ENCODE measurements around the gene ABHD13. TPM values are rescaled to one million over a fixed set of nuclear protein-coding genes. Genes with fewer than 3 reads are reported as not detected.

Gene ABHD13
- total RNA-seq, 2 donors from 2014 or later = 8.0 to 10.2 TPM

DNA sequence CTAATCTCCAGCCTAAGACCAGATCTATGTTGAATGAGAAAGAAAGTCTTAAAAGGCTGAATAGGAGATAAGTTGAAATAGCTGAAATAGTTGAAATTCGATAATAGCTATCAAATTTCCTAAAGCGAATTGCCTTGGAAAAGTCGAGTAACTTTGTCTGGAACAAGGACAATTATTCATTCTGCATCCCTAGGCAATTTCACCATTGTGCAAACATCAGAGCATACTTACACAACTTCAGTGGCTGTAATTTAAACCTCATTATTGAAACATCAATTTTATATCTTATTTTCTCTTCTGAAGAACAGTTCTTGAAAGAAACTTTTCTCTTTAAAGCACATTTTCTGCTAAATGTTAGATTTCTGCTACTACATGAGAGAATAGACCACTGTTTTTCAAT, 64.9 kb downstream of the ABHD13 start:
- H3K27me3 Mint-ChIP-seq (ENCODE audit: insufficient read depth) = no peaks in the 10 kb centered on the region
- TF ChIP-seq, protein P1, sequence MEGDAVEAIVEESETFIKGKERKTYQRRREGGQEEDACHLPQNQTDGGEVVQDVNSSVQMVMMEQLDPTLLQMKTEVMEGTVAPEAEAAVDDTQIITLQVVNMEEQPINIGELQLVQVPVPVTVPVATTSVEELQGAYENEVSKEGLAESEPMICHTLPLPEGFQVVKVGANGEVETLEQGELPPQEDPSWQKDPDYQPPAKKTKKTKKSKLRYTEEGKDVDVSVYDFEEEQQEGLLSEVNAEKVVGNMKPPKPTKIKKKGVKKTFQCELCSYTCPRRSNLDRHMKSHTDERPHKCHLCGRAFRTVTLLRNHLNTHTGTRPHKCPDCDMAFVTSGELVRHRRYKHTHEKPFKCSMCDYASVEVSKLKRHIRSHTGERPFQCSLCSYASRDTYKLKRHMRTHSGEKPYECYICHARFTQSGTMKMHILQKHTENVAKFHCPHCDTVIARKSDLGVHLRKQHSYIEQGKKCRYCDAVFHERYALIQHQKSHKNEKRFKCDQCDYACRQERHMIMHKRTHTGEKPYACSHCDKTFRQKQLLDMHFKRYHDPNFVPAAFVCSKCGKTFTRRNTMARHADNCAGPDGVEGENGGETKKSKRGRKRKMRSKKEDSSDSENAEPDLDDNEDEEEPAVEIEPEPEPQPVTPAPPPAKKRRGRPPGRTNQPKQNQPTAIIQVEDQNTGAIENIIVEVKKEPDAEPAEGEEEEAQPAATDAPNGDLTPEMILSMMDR (conservative IDR thresholded peaks at IDR 0.05) = no peak
- 87 to 94% methylated on average over 3 of the region's 3 CpGs for WGBS, 2 experiments (ENCODE audit: insufficient coverage in 1 of 2, insufficient read length in 1 of 2)
- H3K9me3 Mint-ChIP-seq = no peaks in the 10 kb centered on the region
- no peaks in the 10 kb centered on the region for H3K27me3 ChIP-seq (ENCODE audit: control insufficient read depth, insufficient read depth, low read length, poor library complexity, severe bottlenecking)
- no peak for DNase-seq
- H3K4me1 ChIP-seq (ENCODE audit: control insufficient read depth, insufficient read depth, low read length) = no peaks in the 10 kb centered on the region
- H3K36me3 ChIP-seq (ENCODE audit: control insufficient read depth, insufficient read depth, low read length) = no peaks in the 10 kb centered on the region
- no peaks in the 10 kb centered on the region for H3K36me3 Mint-ChIP-seq (ENCODE audit: low read depth)
- no peak overlapping the region for H3K27ac ChIP-seq (ENCODE audit: low read depth, low read length)
- no peaks in the 10 kb centered on the region for H3K9me3 ChIP-seq (ENCODE audit: control insufficient read depth, low read length)
- no peaks in the 10 kb centered on the region for H3K4me1 Mint-ChIP-seq
- H3K9ac ChIP-seq (ENCODE audit: extremely low read depth, low read length, poor library complexity, severe bottlenecking) = no peak overlapping the region
- H3K27ac Mint-ChIP-seq = no peak overlapping the region
- no peak overlapping the region for H3K4me3 Mint-ChIP-seq
- no peak overlapping the region for H3K4me3 ChIP-seq (ENCODE audit: low read length)

Other genes with a start within 250 kb of the ABHD13 start
- 10 to 100 TPM in 1 of 2 donors, 1 to 10 TPM in 1; 7.5 to 10.8 TPM for gene LIG4, start 2.9 kb upstream of the ABHD13 start, total RNA-seq
- 1 to 10 TPM in 1 of 2 donors, under 1 TPM in 1; 0.35 to 1.5 TPM for gene TNFSF13B, start 51.3 kb downstream of the ABHD13 start, total RNA-seq

Data from endodermal cell (in vitro differentiated cells).